HG03571 (cell line): Measurements from ENCODE around the gene GGA3.
"Not testable (repeated sequence)": the region's sequence is repeated elsewhere in the genome, so short reads cannot be mapped to it uniquely, and the experiment has no call there.

Source experiments
- ATAC-seq: cut with Tn5 transposase; IDR thresholded peaks from one replicate; pipeline ENCODE4 v1.9.1; 2021; ENCODE audit not compliant: unreplicated experiment

The GGA3 gene

DNA sequence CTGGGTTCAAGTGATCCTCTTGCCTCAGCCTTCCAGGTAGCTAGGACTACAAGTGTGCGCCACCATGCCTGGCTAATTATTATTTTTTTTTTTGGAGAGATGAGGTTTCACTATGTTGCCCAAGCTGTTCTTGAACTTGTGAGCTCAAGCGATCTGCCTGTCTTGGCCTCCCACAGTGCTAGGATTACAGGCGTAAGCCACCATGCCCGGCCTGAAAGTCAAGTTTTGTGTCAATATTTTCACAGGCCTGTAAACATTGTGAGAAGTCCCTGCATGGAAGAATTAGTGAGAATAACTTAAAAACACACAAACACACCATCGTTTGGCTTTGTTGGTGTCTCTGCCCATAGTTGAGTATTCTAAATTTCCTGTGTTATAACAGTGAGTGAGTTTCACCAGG, 33.7 kb downstream of the GGA3 start:
- ATAC-seq: no peak

GRCh38 chr17:75225016-75225415, 36.4 kb downstream of the GGA3 start:
- ATAC-seq: no peak

GRCh38 chr17:75219815-75220214, 41.6 kb downstream of the GGA3 start:
- no peak for ATAC-seq

GRCh38 chr17:75218131-75218530, 43.3 kb downstream of the GGA3 start:
- no peak for ATAC-seq

- ATAC-seq: no peak
Observed at GRCh38 chr17:75209061-75209460, 52.3 kb downstream of the GGA3 start.

DNA sequence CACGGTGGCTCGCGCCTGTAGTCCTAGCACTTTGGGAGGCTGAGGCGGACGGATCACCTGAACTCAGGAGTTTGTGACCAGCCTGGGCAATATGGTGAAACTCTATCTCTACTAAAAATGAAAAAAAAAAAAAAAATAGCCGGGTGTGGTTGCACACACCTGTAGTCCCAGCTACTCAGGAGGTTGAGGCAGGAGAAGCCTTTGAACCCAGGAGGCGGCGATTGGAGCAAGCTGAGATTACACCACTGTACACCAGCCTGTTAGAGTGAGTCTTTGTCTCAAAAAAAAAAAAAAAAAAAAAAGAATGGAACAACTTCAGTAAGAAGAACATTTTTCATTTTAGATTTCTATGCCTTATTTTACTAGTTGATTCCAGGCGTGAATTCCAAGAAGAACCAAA, 53.2 kb downstream of the GGA3 start:
- ATAC-seq: no peak

- no peak for ATAC-seq
Observed at GRCh38 chr17:75207760-75208159, 53.6 kb downstream of the GGA3 start.

- not testable (repeated sequence) for ATAC-seq
Observed at GRCh38 chr17:75207050-75207407, 54.4 kb downstream of the GGA3 start.

- ATAC-seq: no peak
Observed at GRCh38 chr17:75205793-75206163, 55.6 kb downstream of the GGA3 start.

DNA sequence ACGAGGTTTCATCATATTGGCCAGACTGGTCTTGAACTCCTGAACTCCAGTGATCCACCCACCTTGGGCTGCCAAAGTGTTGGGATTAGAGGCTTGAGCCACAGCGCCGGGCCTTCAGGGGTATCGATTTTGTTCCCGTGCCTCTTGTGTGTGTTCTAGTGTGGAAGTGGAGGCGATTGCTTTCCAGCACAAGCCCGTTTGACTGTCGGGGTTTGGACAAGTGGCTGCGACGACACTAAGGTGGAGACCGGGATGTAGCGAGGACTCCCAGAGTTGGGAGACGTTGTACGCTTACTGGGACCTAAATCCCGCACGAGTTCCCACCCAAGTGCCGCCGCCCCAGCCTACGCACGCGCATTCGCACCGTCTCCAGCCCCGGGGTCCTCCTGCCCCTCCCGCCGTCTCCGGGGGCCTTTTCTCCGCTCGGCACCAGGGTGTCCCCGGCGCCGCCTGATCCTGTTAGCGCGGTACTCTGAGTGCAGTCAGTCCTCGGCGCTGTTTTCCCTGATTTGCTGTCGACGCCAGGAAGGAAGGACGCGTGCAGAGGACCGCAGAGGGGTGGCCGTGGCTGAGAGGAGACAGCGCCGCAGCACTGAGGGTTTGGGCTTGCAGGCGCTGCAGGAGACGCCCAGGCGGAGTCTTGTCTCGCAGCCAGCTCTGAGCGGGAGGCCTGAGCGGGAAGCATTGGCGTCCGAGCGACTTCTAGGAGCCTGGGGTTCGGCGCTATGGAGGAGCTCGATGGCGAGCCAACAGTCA, 56.2 kb downstream of the GGA3 start, which contains the start of gene NUP85:
Gene NUP85, plus strand, starts transcription at position 643 of the 756 bp plus-strand sequence. Its CDS starts 83 bp downstream, at position 726.
- peak; percentile 70 for ATAC-seq

DNA sequence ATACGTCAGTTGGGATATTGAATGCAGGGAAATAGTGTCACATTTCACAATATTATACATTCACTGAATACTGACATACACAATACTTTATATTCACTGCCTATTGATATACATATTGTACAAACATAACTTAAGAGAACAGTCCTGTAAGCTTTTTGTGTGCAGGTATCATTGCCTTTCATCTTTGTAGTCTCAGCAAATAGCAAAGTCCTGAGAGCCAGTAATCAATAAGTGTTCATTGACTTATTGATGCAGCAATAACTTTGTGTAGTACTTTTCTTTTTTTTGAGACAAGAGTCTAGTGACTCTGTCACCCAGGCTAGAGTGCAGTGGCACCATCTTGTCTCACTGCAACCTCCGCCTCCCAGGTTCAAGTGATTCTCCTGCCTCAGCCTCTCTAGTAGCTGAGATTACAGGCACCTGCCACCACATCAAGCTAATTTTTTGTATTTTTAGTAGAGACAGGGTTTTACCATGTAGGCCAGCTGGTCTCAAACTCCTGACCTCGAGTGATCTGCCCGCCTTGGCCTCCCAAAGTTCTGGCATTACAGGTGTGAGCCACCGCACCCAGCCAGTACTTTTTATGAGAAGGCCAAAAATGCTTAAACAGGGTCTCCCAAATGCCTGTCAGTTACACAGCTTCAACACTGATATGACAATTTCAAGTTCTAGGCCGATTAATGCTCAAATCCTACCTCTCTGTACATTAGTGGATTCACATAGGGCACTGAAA, 61.4 kb downstream of the GGA3 start:
- no peak for ATAC-seq

DNA sequence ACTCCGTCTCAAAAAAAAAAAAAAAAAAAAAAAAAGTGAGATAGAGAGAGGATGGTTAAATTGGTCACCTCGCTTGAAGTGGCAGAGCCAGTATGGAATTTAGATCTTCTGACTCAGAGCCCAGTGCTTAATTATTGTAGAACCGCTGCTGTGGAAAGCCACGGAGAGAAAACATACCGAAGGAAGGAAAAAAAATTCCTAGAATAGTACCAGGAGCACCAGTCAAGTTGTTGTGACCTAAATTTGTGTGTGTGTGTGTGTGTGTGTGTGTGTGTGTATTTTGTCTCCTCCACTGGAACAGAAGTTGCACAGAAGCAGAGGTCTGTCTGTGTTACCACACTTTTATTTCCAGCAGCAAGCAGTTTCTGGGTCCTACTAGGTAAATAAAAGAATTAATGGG, 66.5 kb downstream of the GGA3 start:
- ATAC-seq: no peak

GRCh38 chr17:75191584-75191983, 69.8 kb downstream of the GGA3 start:
- no peak for ATAC-seq

DNA sequence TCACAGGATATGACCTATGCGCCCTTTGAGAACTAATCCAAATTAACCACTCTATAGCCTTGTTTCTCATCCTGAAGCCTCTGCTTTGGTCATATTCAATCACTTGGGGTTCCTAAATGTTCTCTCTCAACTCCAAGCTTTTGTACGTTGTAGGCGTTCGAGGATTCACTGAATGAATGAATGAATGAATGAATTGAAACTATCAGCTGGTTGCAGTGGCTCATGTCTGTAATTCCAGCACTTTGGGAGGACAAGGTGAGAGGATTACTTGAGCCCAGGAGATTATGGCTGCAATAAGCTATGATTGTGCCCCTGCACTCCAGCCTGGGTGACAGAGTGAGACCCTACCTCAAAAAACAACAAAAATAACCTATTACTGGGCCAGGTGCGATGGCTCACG, 72.8 kb downstream of the GGA3 start:
- no peak for ATAC-seq
